Measurements from ENCODE around the gene SCN3B. TPM values are rescaled to one million over a fixed set of nuclear protein-coding genes. Genes with fewer than 3 reads are reported as not detected.

SCN3B gene
- total RNA-seq, 1 experiment from 2014 or later = 0.26 TPM

DNA sequence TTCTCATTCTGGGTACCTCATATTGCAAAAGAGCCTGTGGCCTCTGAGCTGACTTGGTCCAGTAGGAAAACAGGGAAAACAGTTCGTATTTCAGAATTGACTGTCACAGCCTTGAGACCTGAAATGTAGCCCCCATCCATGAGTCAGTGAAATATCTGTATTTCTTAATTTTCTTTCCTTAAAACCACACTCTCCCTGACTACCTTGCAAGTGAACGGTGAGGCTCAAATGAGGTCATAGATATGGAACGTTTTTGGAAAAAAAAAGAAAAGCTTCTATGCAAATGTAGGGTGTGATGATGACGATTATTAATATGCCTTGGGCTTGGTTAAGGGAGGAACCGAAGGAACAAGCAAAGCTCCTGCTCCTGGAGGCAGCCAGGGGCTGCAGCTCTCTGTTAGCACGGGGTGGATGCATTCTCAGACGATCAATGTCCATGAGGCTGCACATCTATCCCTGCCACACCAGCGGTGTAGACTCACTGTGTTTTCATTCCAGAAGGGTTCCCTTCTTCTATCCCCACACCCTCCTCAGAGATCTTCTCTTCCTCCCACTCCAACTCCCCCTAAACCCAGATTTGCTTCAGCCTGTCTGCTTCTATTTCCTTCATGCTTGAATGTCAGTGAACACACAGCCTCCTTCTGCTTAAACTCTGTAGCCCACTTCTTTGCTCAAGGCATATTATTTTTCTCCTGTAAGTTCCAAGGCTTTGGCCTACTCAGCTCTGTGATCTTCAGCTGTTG is 29.2 kb upstream of the SCN3B start:
- ATAC-seq = no peak
- CTCF ChIA-PET = no interaction called here
- H3K27me3 ChIP-seq (ENCODE audit: low read length) = peaks cover 87% of the 10 kb centered on the region

DNA sequence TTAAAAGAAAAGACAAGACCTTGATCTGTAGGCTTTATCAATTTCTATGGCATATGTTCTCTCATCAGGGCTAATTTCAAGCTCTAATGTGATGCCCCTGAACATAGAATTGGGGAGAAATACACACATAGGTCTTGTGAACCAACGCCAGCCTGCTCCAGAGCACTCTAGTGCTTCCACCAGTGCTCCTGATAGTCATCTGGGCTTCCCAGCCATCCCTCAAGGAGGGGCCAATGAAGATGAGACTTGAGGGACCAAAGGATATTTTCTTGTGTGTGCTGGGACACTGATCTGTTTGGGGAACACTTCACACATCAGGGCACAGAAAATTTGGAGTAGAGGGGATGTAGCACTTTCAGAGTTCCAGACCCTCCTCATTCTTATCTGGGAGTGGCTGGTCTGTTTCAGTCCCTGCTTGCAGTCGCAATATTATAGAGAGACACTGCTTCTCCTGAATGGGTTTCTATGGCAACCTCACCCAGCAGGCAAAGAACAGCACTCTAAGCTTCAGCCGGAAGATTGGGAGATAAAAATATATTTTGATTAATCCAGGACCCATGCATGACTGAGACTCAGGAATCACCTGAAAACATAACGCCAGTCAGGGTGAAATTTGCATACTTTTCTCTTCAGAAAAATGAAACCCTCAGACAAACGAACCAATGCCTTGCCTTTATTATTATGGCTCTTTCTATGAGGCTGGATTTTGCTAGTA is 28.4 kb upstream of the SCN3B start:
- no peaks in the 10 kb centered on the region for H3K36me3 ChIP-seq (ENCODE audit: low read depth, low read length)
- H3K27me3 ChIP-seq (ENCODE audit: low read length) = peaks cover 88% of the 10 kb centered on the region
- TF ChIP-seq EZH2phosphoT487 (IDR thresholded peaks at IDR 0.05; ENCODE audit: borderline replicate concordance, low read length) = no peak
- TF ChIP-seq EZH2 (IDR thresholded peaks at IDR 0.05; ENCODE audit: low read length, unreplicated experiment) = no peak
- TF ChIP-seq, protein P1, sequence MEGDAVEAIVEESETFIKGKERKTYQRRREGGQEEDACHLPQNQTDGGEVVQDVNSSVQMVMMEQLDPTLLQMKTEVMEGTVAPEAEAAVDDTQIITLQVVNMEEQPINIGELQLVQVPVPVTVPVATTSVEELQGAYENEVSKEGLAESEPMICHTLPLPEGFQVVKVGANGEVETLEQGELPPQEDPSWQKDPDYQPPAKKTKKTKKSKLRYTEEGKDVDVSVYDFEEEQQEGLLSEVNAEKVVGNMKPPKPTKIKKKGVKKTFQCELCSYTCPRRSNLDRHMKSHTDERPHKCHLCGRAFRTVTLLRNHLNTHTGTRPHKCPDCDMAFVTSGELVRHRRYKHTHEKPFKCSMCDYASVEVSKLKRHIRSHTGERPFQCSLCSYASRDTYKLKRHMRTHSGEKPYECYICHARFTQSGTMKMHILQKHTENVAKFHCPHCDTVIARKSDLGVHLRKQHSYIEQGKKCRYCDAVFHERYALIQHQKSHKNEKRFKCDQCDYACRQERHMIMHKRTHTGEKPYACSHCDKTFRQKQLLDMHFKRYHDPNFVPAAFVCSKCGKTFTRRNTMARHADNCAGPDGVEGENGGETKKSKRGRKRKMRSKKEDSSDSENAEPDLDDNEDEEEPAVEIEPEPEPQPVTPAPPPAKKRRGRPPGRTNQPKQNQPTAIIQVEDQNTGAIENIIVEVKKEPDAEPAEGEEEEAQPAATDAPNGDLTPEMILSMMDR (conservative IDR thresholded peaks at IDR 0.05; ENCODE audit: low read depth, low read length) = no peak
- no peaks in the 10 kb centered on the region for H3K4me1 ChIP-seq (ENCODE audit: insufficient read depth, low read length)
- DNase-seq = no peak
- no peak overlapping the region for H2AFZ ChIP-seq (ENCODE audit: low read length)
- H3F3A ChIP-seq (ENCODE audit: low read length, unreplicated experiment) = no peaks in the 10 kb centered on the region
- H3K4me2 ChIP-seq (ENCODE audit: low read length) = no peak overlapping the region
- H3K79me2 ChIP-seq (ENCODE audit: low read length) = no peaks in the 10 kb centered on the region
- H3K4me3 ChIP-seq (ENCODE audit: low read length) = no peak overlapping the region
- no peak overlapping the region for H3K27ac ChIP-seq (ENCODE audit: low read length)
- no peaks in the 10 kb centered on the region for H3K9me3 ChIP-seq (ENCODE audit: low read length)
- no TSS peak for BruUV-seq (replicated peaks)
- no peak overlapping the region for H3K9ac ChIP-seq (ENCODE audit: low read length)
- no peaks in the 10 kb centered on the region for H3K9me2 ChIP-seq (replicated peaks; ENCODE audit: low read length)
- intact Hi-C loops (cut with micrococcal nuclease) = no loop called here
- H4K20me1 ChIP-seq (ENCODE audit: low read length) = no peaks in the 10 kb centered on the region
- ATAC-seq = no peak
- POLR2A ChIA-PET (ENCODE audit: unreplicated experiment) = no interaction called here
- CTCF ChIA-PET = no interaction called here

More for the DNA sequence above, 29.2 kb upstream of the SCN3B start:
- intact Hi-C loops (cut with micrococcal nuclease) = no loop called here
- Histone ChIP-seq H2AFZ (ENCODE audit: low read length) (no peak overlapping the region), H3K9me2 (replicated peaks; ENCODE audit: low read length) (no peaks in the 10 kb centered on the region), H3K36me3 (ENCODE audit: low read depth, low read length) (no peaks in the 10 kb centered on the region), H3K9me3 (ENCODE audit: low read length) (no peaks in the 10 kb centered on the region), H3K9ac (ENCODE audit: low read length) (no peak overlapping the region), H3K4me1 (ENCODE audit: insufficient read depth, low read length) (no peaks in the 10 kb centered on the region), H3K79me2 (ENCODE audit: low read length) (no peaks in the 10 kb centered on the region), H4K20me1 (ENCODE audit: low read length) (no peaks in the 10 kb centered on the region), H3K4me2 (ENCODE audit: low read length) (no peak overlapping the region), H3F3A (ENCODE audit: low read length, unreplicated experiment) (no peaks in the 10 kb centered on the region), H3K27ac (ENCODE audit: low read length) (no peak overlapping the region), H3K4me3 (ENCODE audit: low read length) (no peak overlapping the region)
- DNase-seq = no peak
- TF ChIP-seq EZH2phosphoT487 (IDR thresholded peaks at IDR 0.05; ENCODE audit: borderline replicate concordance, low read length) (no peak), EZH2 (IDR thresholded peaks at IDR 0.05; ENCODE audit: low read length, unreplicated experiment) (no peak)
- TF ChIP-seq, protein P1 (conservative IDR thresholded peaks at IDR 0.05; ENCODE audit: low read depth, low read length) = no peak
- POLR2A ChIA-PET (ENCODE audit: unreplicated experiment) = no interaction called here
- BruUV-seq (replicated peaks) = no TSS peak

DNA sequence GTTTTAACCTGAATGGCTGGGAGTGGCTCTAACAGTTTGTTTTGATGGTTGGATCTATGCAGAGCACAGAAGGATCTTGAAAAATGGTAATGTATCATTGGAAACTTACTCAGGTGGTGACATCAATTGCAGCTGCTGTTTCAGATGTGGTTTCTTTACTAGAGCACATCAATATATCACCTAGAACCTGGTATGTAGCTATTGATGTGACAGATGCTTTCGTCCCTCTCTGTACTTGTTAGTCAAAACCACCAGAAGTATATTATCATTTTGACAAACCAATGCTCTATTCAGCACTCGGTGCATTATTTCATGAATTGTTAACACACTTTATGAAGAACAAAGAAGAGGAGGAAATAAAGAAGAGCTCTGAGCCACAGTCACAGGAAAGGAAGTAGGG is 26.6 kb upstream of the SCN3B start:
- no peaks in the 10 kb centered on the region for H3K36me3 ChIP-seq (ENCODE audit: low read depth, low read length)
- intact Hi-C loops (cut with micrococcal nuclease) = no loop called here
- no peaks in the 10 kb centered on the region for H3F3A ChIP-seq (ENCODE audit: low read length, unreplicated experiment)
- POLR2A ChIA-PET (ENCODE audit: unreplicated experiment) = no interaction called here
- H3K9me2 ChIP-seq (replicated peaks; ENCODE audit: low read length) = no peaks in the 10 kb centered on the region
- H2AFZ ChIP-seq (ENCODE audit: low read length) = no peak overlapping the region
- H3K4me2 ChIP-seq (ENCODE audit: low read length) = no peak overlapping the region
- H3K9me3 ChIP-seq (ENCODE audit: low read length) = no peaks in the 10 kb centered on the region
- no peak for ATAC-seq
- peaks cover 89% of the 10 kb centered on the region for H3K27me3 ChIP-seq (ENCODE audit: low read length)
- H4K20me1 ChIP-seq (ENCODE audit: low read length) = no peaks in the 10 kb centered on the region
- no peak overlapping the region for H3K27ac ChIP-seq (ENCODE audit: low read length)
- no peaks in the 10 kb centered on the region for H3K79me2 ChIP-seq (ENCODE audit: low read length)
- no peak overlapping the region for H3K4me3 ChIP-seq (ENCODE audit: low read length)
- H3K4me1 ChIP-seq (ENCODE audit: insufficient read depth, low read length) = no peaks in the 10 kb centered on the region
- CTCF ChIA-PET = no interaction called here
- TF ChIP-seq EZH2phosphoT487 (IDR thresholded peaks at IDR 0.05; ENCODE audit: borderline replicate concordance, low read length) (no peak), EZH2 (IDR thresholded peaks at IDR 0.05; ENCODE audit: low read length, unreplicated experiment) (no peak)
- TF ChIP-seq, protein P1 (conservative IDR thresholded peaks at IDR 0.05; ENCODE audit: low read depth, low read length) = no peak
- DNase-seq = no peak
- no peak overlapping the region for H3K9ac ChIP-seq (ENCODE audit: low read length)
- BruUV-seq (replicated peaks) = no TSS peak
